ENCODE results near the gene METTL24.
"Not testable (repeated sequence)": the region's sequence is repeated elsewhere in the genome, so short reads cannot be mapped to it uniquely, and the experiment has no call there.

The METTL24 gene

DNA sequence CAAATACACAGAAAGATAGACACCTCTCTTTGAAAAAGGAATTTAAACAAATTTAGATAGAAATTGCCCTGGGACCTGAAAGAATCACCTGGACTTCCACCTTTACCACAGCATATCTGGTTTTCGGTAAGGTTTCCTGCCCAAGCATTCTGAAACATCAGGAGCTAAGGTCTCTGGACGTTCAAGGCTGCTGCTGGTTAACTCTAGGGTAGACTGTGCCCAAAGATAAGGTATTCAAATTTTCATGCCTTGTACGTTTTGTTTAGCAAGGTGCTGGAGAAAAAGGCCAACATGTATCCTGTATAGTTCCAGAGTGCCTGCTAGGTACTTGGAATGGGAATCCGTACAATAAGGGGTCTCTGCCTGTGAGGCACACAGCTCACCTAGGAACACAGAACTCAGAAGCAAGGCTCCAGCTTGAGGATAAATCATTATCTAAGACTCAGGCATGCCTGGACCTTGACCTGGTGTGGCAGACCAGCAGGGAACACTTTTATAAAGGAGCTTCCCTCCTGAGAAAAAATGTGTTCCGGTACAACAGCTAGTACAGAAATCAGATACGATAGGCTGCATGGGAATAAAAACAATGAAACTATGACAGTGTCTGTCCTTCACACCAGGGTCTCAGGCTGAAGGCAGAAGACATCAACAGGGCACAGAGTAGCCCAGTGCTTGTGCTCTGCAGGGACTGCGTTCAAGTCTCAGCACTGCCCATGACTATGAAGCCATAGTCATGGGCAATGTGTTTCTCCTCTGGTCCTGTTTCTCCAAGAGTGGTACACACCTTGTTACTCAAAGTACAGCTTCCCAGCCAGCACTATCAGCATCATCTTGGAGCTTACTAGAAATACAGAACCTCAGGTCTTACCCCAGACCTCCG is 70.4 kb downstream of the METTL24 start:
- TF ChIP-seq, protein P1, sequence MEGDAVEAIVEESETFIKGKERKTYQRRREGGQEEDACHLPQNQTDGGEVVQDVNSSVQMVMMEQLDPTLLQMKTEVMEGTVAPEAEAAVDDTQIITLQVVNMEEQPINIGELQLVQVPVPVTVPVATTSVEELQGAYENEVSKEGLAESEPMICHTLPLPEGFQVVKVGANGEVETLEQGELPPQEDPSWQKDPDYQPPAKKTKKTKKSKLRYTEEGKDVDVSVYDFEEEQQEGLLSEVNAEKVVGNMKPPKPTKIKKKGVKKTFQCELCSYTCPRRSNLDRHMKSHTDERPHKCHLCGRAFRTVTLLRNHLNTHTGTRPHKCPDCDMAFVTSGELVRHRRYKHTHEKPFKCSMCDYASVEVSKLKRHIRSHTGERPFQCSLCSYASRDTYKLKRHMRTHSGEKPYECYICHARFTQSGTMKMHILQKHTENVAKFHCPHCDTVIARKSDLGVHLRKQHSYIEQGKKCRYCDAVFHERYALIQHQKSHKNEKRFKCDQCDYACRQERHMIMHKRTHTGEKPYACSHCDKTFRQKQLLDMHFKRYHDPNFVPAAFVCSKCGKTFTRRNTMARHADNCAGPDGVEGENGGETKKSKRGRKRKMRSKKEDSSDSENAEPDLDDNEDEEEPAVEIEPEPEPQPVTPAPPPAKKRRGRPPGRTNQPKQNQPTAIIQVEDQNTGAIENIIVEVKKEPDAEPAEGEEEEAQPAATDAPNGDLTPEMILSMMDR (IDR thresholded peaks at IDR 0.05; ENCODE audit: insufficient read depth, low read depth, low read length, missing control alignments) = no peak
- no peak for DNase-seq (ENCODE audit: low read depth)
- no peak overlapping the region for H3K4me3 ChIP-seq (ENCODE audit: low read depth, low read length)

DNA sequence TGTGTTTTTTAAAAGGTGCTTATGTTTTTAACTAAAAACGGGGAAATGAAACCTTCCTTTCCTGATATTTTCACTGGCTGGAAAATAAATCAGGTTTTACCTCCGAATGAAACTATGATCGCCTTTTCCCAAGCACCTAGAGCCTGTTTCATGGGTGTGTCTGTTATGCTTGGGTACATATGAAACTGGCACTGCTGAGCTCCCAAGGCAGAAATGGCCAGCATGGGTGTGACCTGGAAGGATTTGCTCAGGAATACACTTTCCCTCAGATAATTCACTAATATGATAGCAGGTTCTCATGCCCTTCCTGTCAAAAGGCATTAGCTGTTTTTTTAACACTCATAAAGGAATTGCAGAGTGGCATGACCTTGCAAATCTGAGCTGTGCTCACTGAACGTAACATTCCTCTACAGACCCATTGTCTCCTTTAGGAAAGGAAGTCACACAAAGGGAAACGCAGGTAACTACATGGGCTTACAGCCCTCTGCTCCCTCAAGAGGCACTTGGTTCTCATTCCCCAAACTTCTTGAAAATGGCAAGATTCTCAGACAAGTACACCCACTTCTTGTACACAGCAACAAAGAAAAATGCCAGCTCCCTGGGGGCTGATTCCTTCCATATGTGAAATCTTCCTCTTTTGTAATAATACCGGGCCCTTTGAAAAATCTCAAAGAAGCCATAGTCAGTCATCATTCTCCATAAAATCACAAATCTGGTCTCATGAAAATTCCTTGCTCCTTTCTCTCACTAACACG is 72.7 kb downstream of the METTL24 start:
- TF ChIP-seq, protein P1 (IDR thresholded peaks at IDR 0.05; ENCODE audit: insufficient read depth, low read depth, low read length, missing control alignments) = no peak
- DNase-seq (ENCODE audit: low read depth) = no peak
- H3K4me3 ChIP-seq (ENCODE audit: low read depth, low read length) = no peak overlapping the region

DNA sequence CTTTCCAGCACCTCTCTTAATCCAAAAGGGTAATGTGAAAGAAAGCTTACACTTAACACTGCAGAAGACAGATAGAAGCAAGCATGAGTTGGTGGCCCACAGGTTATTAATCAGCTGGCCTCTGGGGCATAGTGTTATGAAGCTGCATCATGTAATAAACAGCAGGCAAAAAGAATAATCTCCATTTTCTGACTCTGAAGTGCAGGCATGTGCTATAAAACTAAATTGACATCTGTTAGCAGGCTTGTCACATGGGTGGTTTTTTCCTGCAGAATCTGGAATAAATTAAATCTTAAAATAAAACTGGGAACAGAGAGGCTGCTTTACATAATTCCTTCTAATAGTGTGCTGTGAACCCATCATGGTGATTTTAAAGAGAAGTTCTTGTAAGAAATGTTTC is 73.3 kb downstream of the METTL24 start:
- TF ChIP-seq, protein P1 (IDR thresholded peaks at IDR 0.05; ENCODE audit: insufficient read depth, low read depth, low read length, missing control alignments) = no peak
- no peak for DNase-seq (ENCODE audit: low read depth)
- H3K4me3 ChIP-seq (ENCODE audit: low read depth, low read length) = no peak overlapping the region

DNA sequence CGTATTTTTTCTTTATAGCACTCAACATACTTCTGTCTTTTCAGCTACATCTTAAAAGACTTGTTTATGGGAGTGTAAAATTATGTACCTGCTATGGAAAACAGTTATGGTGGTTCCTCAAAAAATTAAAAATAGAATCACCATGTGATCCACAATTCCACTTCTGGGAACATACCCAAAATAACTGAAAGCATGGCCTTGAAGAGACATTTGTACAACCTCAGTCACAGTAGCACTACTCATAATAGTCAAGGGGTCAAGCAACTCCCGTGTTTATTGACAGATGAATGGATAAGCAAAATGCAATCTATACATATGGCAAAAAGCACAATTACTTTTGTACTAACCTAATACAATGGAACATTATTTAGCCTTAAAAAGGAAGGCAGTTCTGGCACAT is 74.5 kb downstream of the METTL24 start:
- no peak overlapping the region for H3K4me3 ChIP-seq (ENCODE audit: low read depth, low read length)
- DNase-seq (ENCODE audit: low read depth) = no peak
- TF ChIP-seq, protein P1 (IDR thresholded peaks at IDR 0.05; ENCODE audit: insufficient read depth, low read depth, low read length, missing control alignments) = no peak

DNA sequence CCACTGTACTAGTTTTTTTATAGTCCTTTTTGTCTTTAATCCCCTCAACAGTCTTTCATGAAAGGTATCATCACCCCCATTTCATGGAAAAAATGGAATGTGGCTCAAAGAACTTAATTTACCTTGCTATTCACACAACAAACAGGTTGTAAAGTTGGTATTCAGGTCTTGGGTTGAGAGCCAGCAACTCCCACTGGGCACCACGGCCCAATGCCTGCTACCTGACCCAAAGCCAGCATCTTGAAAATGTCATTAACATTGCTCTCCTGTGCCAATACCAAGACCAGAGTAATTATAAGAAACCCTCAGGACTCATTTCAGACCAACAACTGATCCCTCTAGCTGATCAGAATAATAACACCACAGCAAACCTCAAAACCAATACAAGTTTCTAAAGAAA is 75.7 kb downstream of the METTL24 start:
- DNase-seq (ENCODE audit: low read depth) = no peak
- TF ChIP-seq, protein P1 (IDR thresholded peaks at IDR 0.05; ENCODE audit: insufficient read depth, low read depth, low read length, missing control alignments) = no peak
- no peak overlapping the region for H3K4me3 ChIP-seq (ENCODE audit: low read depth, low read length)

DNA sequence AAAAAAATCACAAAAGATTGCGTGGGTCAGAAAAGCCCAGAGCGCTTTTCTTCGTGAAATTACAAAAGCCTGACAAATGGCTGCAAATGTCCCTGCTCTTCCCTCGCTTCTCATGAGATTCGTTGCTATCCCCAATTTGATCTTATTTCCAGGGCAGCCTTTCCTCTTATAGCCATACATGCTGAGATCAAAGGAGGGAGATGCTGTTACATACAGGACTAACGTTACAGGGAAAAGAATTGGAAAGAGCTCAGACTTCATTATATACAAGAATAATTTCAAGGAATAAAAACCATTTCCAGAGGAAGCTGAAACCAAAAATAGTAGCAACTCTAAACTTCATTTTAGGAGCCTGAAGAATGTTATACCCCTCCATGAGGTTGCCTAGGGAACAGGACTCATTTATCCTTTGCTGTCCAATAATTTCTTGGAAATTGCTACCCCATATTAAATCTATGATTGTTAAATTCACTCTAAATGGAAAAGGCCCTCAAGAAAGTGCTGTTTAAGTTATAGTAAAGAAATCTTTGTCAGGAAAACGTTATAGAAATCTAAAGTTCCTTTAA is 81.0 kb downstream of the METTL24 start:
- H3K4me3 ChIP-seq (ENCODE audit: low read depth, low read length) = no peak overlapping the region

DNA sequence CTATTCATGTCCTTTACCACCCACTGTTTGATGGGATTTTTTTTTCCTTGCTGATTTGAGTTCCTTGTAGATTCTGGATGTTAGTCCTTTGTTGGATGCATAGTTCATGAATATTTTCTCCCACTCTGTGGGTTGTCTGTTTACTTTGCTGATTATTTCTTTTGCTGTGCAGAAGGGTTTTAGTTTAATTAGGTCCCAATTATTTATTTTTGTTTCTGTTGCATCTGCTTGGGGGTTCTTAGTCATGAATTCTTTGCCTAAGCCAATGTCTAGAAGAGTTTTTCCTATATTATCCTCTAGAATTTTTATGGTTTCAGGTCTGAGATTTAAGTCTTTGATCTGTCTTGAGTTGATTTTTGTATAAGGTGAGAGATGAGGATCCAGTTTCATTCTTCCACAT is 85.4 kb downstream of the METTL24 start:
- DNase-seq (ENCODE audit: low read depth); H3K4me3 ChIP-seq (ENCODE audit: low read depth, low read length): not testable (repeated sequence)

More for the DNA sequence above, 81.0 kb downstream of the METTL24 start:
- TF ChIP-seq, protein P1 (IDR thresholded peaks at IDR 0.05; ENCODE audit: insufficient read depth, low read depth, low read length, missing control alignments) = no peak
- no peak for DNase-seq (ENCODE audit: low read depth)

All from GM12865 (cell line).